Rectal smooth muscle tissue (tissue), 1 donor: ENCODE data around the gene ST6GALNAC3.

Experiments
- H3K27ac ChIP-seq: one replicate; pipeline ENCODE4 v1.7.0; 2013; ENCODE audit warnings: low read depth, low read length, inconsistent platforms
- H3K27me3 ChIP-seq: one replicate; pipeline ENCODE4 v1.7.0; 2013; ENCODE audit warnings: low read length; ENCODE audit not compliant: control insufficient read depth, insufficient read depth
- H3K36me3 ChIP-seq: one replicate; pipeline ENCODE4 v1.7.0; 2013; ENCODE audit warnings: low read length; ENCODE audit not compliant: control insufficient read depth, insufficient read depth
- H3K4me1 ChIP-seq: one replicate; pipeline ENCODE4 v1.7.0; 2013; ENCODE audit warnings: low read length; ENCODE audit not compliant: control insufficient read depth, insufficient read depth
- H3K4me3 ChIP-seq: one replicate; pipeline ENCODE4 v1.7.0; 2013; ENCODE audit warnings: low read length
- H3K9ac ChIP-seq: one replicate; pipeline ENCODE4 v1.7.0; 2013; ENCODE audit warnings: low read length

The ST6GALNAC3 gene

DNA sequence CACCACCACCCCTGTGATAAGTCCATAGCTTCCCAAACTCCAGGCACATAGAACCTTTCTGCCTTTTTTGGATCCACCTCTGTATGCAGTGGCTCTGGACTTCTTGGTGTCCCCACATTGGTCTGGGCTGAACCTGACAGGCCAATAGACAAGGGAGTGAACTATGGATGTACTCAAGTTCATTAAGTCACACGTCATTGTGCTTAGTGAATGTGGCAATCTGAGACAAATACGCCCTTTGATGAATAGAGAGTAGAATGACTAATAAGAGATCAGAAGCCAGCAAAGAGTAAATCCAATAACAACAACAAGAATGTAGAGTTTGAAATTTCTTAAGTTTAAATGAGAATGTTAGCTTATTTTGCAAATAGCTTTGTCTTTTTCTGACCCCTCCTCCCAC, 114.8 kb downstream of the ST6GALNAC3 start:
- no peak overlapping the region for H3K9ac ChIP-seq

DNA sequence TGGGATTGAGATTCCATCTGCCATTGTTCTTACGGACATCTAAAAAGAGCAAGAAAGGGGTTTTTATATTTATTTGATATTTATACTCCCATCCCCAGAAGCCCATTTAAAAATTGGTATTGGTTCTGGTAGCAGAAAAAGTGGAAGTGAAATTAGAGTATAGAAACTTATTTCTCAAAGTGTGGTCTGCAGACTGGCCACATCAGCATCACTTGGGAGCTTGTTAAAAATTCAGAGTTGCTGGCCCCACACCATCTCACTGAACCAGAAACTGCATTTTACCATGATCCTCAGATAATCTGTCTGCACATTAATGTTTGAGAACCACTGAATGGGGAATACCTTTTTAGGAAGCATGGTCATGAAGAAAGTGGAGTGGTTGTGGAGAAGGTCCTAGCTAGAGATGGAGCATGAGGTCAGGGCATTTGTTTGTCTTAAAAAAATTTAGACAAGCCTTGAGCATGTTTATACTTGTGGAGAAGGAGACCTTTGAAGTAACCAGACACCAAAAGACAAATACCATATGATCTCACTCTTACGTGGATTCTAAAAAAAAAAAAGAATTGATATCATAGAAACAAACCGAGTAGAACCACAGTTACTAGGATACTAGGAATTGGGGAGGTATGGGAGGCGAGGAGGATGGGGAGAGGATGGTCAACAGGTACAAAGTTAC, 116.3 kb downstream of the ST6GALNAC3 start:
- Histone ChIP-seq H3K9ac (no peak overlapping the region), H3K4me3 (no peak overlapping the region), H3K27me3 (no peaks in the 10 kb centered on the region)

More for the DNA sequence above, 114.8 kb downstream of the ST6GALNAC3 start:
- no peaks in the 10 kb centered on the region for H3K36me3 ChIP-seq
- no peak overlapping the region for H3K27ac ChIP-seq
- no peaks in the 10 kb centered on the region for H3K4me1 ChIP-seq
- no peaks in the 10 kb centered on the region for H3K27me3 ChIP-seq
- no peak overlapping the region for H3K4me3 ChIP-seq

DNA sequence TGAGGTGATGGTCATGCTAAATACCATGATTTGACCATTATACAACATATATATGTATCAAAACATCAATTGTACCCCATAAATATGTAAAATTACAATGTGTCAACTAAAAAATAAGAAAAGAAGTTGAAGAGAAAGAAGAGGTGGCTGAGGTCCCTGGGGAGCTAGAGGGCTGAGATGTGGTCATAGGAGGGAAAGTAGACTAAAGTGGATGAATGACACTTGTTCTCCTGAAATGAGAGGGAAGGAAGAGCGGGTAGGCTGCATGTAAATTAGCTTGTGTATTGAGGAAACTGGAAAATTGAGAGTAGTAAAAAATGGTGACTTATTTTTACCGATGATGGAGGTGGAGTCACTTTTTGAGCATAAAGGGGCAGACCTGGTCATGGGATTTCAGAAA, 117.0 kb downstream of the ST6GALNAC3 start:
- H3K27ac ChIP-seq, result no peak overlapping the region
- no peak overlapping the region for H3K4me3 ChIP-seq
- no peaks in the 10 kb centered on the region for H3K36me3 ChIP-seq
- H3K27me3 ChIP-seq, result no peaks in the 10 kb centered on the region
- no peak overlapping the region for H3K9ac ChIP-seq
- H3K4me1 ChIP-seq, result no peaks in the 10 kb centered on the region

More for the DNA sequence above, 116.3 kb downstream of the ST6GALNAC3 start:
- Histone ChIP-seq H3K4me1 (no peaks in the 10 kb centered on the region), H3K27ac (no peak overlapping the region), H3K36me3 (no peaks in the 10 kb centered on the region)

DNA sequence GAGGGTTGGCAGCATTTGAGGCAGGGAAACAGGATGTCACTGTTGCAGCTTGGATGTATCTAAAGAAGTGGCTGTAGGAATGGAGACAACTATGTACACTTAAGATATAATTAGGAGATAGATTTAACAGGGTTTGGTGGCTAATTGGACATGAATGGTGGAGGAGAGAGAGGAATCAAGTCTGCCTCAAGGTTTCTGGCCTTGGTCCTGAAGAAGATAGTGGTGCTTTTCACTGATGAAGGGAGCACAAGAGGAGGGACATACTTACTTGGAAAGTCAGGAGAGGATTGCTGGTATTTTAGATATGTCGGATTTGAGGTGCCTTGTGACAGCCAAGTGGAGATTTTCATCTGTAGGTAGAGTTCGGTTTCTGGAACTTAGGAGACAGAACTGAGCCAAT, 123.9 kb downstream of the ST6GALNAC3 start:
- Histone ChIP-seq H3K27me3 (no peaks in the 10 kb centered on the region), H3K27ac (no peak overlapping the region), H3K4me3 (no peak overlapping the region), H3K36me3 (no peaks in the 10 kb centered on the region), H3K4me1 (no peaks in the 10 kb centered on the region), H3K9ac (no peak overlapping the region)

DNA sequence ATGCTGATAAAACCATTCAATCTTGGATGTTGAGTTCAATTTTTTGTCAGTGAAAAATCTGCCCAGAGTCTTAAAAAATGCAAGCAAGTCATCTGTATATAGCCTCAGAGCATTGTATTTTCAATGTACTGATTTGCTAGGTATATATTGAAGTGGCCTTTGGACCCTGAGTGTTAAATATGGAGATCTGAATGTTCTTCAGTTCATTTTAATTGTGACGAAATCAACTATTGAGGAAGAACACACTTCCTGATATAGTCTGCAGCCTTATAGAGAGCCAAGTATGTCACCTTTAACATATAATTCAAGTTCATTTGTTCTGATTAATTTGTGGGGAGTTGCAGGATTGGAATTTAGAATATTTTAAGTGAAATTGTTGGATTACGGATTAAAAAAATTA, 128.1 kb downstream of the ST6GALNAC3 start:
- no peaks in the 10 kb centered on the region for H3K4me1 ChIP-seq
- H3K9ac ChIP-seq, result no peak overlapping the region
- H3K27me3 ChIP-seq, result no peaks in the 10 kb centered on the region
- H3K27ac ChIP-seq, result no peak overlapping the region
- H3K4me3 ChIP-seq, result no peak overlapping the region
- H3K36me3 ChIP-seq, result no peaks in the 10 kb centered on the region

DNA sequence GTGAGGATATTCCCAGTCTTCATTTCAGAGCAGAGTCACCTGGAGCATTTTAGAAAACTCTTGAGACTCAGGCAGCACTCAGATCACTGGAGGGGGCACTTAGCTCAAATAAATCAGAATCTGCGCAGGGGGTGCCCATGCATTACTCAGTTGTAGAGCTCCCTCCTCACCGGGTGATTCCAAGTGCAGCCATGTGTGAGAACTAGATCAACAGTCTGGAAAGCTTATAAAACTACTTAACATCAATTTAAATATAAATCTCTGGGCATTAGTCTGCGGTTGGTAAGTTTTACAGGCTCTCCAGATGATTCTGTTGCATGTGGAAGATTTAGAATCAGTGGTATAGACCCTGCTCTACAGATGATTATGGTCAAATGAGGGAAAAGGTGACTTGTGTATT, 128.6 kb downstream of the ST6GALNAC3 start:
- Histone ChIP-seq H3K9ac (no peak overlapping the region), H3K27me3 (no peaks in the 10 kb centered on the region), H3K4me3 (no peak overlapping the region), H3K4me1 (no peaks in the 10 kb centered on the region), H3K36me3 (no peaks in the 10 kb centered on the region), H3K27ac (no peak overlapping the region)

DNA sequence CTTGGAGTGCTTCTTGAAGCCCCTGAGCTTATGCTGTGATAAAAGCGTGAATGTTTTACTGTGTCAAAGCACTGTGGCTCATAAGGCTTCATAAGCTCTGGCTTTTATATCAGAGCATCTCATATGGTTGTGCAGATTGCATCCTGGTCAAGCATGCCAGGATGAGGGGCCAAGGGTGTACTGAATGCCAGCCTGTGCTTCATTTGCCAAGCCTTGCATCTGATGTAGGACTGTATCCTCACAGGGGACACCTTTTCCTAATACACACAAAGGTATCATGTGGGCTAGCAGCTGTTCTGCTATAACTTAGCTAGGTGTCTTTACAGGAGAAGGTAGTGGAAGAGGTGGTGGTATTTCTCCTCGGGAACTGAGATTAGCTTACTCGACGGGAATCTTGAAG, 134.7 kb downstream of the ST6GALNAC3 start:
- Histone ChIP-seq H3K9ac (no peak overlapping the region), H3K27me3 (no peaks in the 10 kb centered on the region), H3K4me1 (no peaks in the 10 kb centered on the region), H3K4me3 (no peak overlapping the region), H3K27ac (no peak overlapping the region), H3K36me3 (no peaks in the 10 kb centered on the region)

DNA sequence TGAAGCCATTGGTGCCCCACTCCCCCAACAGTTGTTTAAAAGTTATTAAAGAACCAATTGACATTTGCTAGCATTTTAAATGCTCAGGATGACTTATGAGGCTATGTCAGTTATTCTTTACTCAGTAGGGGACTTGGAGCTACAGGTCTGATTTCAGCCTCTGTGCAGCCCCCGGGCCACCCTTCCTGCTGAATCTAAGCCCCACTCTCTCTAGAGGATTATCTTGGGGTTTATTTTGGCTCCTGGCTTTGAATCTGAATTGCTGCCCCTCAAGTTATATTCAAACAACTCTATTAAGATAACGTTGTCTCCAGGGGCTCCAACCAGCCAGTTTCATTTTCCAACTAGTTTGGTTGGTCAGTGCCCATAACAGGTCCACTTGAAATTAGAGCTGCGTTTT, 135.1 kb downstream of the ST6GALNAC3 start:
- Histone ChIP-seq H3K36me3 (no peaks in the 10 kb centered on the region), H3K4me1 (no peaks in the 10 kb centered on the region), H3K4me3 (no peak overlapping the region), H3K27me3 (no peaks in the 10 kb centered on the region), H3K27ac (no peak overlapping the region), H3K9ac (no peak overlapping the region)

DNA sequence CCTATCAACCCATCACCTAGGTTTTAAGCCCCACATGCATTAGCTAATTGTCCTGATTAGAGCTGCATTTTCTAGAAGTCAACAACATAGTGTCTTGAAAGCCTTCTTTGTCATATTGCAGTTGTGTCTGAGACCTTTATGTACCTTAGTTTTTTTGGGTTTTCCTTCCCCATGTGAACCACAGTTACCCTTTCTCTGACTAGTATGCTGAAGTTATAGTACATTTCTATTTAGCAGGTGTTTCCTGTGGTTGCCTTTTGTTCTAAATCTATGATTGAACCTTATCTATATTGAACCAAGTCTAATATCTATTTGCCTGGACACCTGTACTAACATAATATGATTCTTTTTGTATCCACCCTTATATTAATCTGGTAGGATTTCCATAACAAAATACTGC, 135.6 kb downstream of the ST6GALNAC3 start:
- H3K4me1 ChIP-seq, result no peaks in the 10 kb centered on the region
- no peak overlapping the region for H3K4me3 ChIP-seq
- no peak overlapping the region for H3K9ac ChIP-seq
- H3K27me3 ChIP-seq, result no peaks in the 10 kb centered on the region
- H3K36me3 ChIP-seq, result no peaks in the 10 kb centered on the region
- no peak overlapping the region for H3K27ac ChIP-seq

DNA sequence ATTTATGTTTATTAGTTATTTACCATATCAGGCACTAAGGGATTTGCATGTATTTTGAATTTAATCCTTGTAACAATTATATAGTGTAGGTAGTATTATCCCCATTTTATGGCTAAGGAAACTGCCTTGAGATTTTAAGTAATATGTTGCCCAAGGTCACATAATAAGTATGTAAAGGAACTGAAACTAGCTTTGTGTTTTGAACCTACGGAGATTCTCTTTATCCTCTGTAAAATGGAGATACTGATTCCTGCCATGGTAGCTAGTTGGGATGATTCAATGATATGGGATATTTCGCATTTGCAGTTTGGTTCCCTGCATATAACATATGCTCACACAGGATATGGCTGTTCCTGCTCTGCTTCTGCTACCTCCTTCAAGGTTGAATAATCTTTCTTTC, 144.3 kb downstream of the ST6GALNAC3 start:
- Histone ChIP-seq H3K27me3 (no peaks in the 10 kb centered on the region), H3K4me1 (no peaks in the 10 kb centered on the region), H3K27ac (no peak overlapping the region), H3K4me3 (no peak overlapping the region), H3K9ac (no peak overlapping the region), H3K36me3 (no peaks in the 10 kb centered on the region)

DNA sequence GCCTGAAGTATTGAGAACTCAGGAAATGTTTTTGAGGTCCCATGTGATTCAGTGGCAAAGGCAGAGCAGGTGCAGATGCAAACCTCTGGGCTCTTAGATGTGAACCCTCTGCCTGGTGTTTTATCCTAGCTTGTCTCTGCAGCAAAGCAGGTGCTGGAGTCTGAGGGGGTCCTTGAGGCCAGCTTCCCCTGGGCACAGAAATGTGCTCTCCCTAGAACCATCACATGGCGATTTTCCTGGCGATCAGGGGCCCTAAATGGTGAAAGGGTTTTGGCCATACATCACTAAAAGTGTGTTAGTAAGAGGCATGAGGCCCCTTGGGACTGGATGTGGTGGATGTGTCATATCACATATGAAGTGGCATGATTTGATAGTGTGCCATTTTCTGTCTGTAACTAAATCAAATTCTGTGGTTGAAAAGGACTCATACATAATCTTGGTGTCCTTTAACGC, 144.8 kb downstream of the ST6GALNAC3 start:
- no peaks in the 10 kb centered on the region for H3K36me3 ChIP-seq

DNA sequence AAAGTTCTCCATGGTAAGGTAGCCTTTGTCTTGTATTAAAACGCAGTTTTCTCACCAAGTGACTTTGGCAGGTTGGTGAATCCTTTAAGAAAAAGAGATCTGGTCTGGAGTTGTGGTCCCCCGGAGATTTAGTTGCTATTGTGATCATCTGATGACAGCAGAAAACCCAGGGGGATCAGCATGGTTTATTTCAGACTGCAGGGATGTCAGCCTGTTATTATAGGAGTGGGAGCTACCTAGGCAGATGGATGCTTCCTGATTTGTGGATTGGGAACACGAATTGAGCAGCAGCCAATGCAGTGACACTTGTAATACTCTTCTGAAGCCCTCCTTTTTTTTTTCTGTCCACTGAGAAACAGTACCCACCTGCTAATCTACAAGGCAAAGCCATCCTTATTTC, 150.2 kb downstream of the ST6GALNAC3 start:
- Histone ChIP-seq H3K9ac (no peak overlapping the region), H3K4me3 (no peak overlapping the region), H3K4me1 (no peaks in the 10 kb centered on the region), H3K27ac (no peak overlapping the region), H3K27me3 (no peaks in the 10 kb centered on the region), H3K36me3 (no peaks in the 10 kb centered on the region)

More for the DNA sequence above, 144.8 kb downstream of the ST6GALNAC3 start:
- no peak overlapping the region for H3K9ac ChIP-seq
- no peak overlapping the region for H3K4me3 ChIP-seq
- no peaks in the 10 kb centered on the region for H3K4me1 ChIP-seq
- no peak overlapping the region for H3K27ac ChIP-seq
- no peaks in the 10 kb centered on the region for H3K27me3 ChIP-seq

DNA sequence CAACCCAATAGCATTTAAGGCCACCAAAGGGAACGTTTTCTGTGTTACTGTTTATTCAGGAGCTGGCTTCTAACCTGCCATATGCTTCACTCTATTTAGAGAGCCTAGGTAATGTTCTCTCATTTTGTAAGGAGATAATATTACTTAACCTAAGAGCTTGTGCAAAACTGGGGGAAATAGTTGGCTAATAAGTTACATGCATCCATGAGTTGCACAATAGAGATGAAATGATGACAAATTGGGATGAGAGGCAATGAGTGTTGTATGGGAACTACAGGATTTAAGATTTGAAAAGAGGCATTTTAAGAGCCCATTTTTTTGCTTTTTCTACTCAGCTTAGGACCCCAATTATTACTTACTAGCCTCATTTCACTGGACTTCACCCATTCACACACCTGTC, 151.0 kb downstream of the ST6GALNAC3 start:
- Histone ChIP-seq H3K4me3 (no peak overlapping the region), H3K4me1 (no peaks in the 10 kb centered on the region), H3K9ac (no peak overlapping the region), H3K27ac (no peak overlapping the region), H3K27me3 (no peaks in the 10 kb centered on the region), H3K36me3 (no peaks in the 10 kb centered on the region)
